Adrenal gland (tissue), 12 donors: Measurements from ENCODE around the gene METTL16. TPM values are rescaled to one million over a fixed set of nuclear protein-coding genes. Genes with fewer than 3 reads are reported as not detected.

ENCODE experiments used
- DNase-seq, 7 donors: peaks; one replicate each; pipeline ENCODE4 v3.0.0-alpha.2; 2019 to 2020
- H3K27ac ChIP-seq, 5 donors: fragments of 200-600 bp; sonication (generic) in 4 of 5; 1 replicate in 3 of 5; 2 replicates in 2 of 5; pipeline versions ENCODE4 v1.5.1 to v1.8.0; 2016 to 2020; ENCODE audit warnings: mild to moderate bottlenecking in 1 of 5
- H3K27me3 ChIP-seq: fragments of 200-600 bp; 2 replicates; pipeline ENCODE4 v1.8.0; 2021
- H3K36me3 ChIP-seq, 2 donors: fragments of 200-600 bp; replicated peaks in 1 of 2; 1 replicate in 1 of 2; 2 replicates in 1 of 2; pipeline versions ENCODE4 v1.5.1 to v1.8.0; 2018 to 2022
- H3K4me1 ChIP-seq, 2 donors: fragments of 200-600 bp; replicated peaks in 1 of 2; 1 replicate in 1 of 2; 2 replicates in 1 of 2; pipeline versions ENCODE4 v1.5.1 to v1.8.0; 2018 to 2021
- H3K4me3 ChIP-seq, 4 donors: fragments of 200-600 bp; sonication (generic) in 3 of 4; one replicate each; pipeline ENCODE4 v1.5.1; 2016 to 2018
- H3K9me3 ChIP-seq, 3 donors: fragments of 200-600 bp; sonication (generic) in 1 of 3; replicated peaks in 1 of 3; 1 replicate in 2 of 3; 2 replicates in 1 of 3; pipeline versions ENCODE4 v1.5.1 to v1.8.0; 2016 to 2021
- CTCF ChIP-seq, 6 experiments: fragments of 450-650 bp in 4 of 6; fragments of 200-600 bp in 2 of 6; sonication (generic) in 1 of 6; IDR thresholded peaks; 1 replicate in 5 of 6; 2 replicates in 1 of 6; pipeline versions ENCODE4 v1.5.1 to v1.8.0; 2016 to 2021; ENCODE audit warnings: antibody characterized with exemption in 6 of 6, mild to moderate bottlenecking in 2 of 6, moderate library complexity in 1 of 6
- POLR2A ChIP-seq, 2 donors: fragments of 450-650 bp; IDR thresholded peaks; one replicate each; pipeline ENCODE4 v1.6.1; 2017; ENCODE audit warnings: antibody characterized with exemption in 2 of 2, mild to moderate bottlenecking in 2 of 2, moderate library complexity in 1 of 2
- whole genome bisulfite sequencing, 4 donors: extraction: QIAGEN DNeasy Blood & Tissue Kit in 2 of 4; methylation state at CpG; one replicate each; pipeline versions ENCODE4 v1.1.5 to v1.1.7; 2013 to 2017; 5-methylcytosine and 5-hydroxymethylcytosine counted together
- intact Hi-C, 2 donors: fragments of 100-400 bp; cut with DNase I; formaldehyde crosslinking; loops; one replicate each; pipeline versions ENCODE4 v1.14.1 to v1.15.0; 2022 to 2023
- polyA plus RNA-seq, 3 donors: library from polyadenylated mRNA; stranded (reverse); fragments of 200-250 nt in 2 of 3; fragments of 350-450 nt in 1 of 3; fragmentation: Illumina TruSeq in 1 of 3; extraction: RNeasy Lipid Tissue Mini Kit (QIAGEN cat#74804) in 1 of 3; gene quantifications; one replicate each; pipeline ENCODE4 v1.2.3, GENCODE V29; 2013 to 2014
- total RNA-seq, 9 donors: library from RNA; depleted of rRNA in 4 of 9; stranded (reverse); fragments of >200 nt in 4 of 9; fragments of 120-200 nt in 1 of 9; fragmentation: NEBNext Ultra II Directional in 1 of 9; extraction: Animal tissue kit (Norgen Biotek cat#: 25700) in 1 of 9; gene quantifications; one replicate each; pipeline versions ENCODE4 v1.1.0 to v1.2.4, GENCODE V29; 2013 to 2023
- donor health status: healthy with polysubstance abuse.
- donor health status: Bipolar disorder and iron deficiency.
- donor health status: DM: yes; HTN: yes; CAD: no.
- donor health status: DM: no; HTN: no; CAD: no.
- donor health status: DM: no; HTN: no; CAD: no.
- donor health status: DM: yes; HTN: yes; CAD: no.

METTL16 gene
- total and polyA plus RNA-seq, 12 donors = 15.3 to 94.7 (median 33.2) TPM

- intact Hi-C loops = no loop called here
- H3K9me3 ChIP-seq = no peaks in the 10 kb centered on the region
- H3K36me3 ChIP-seq = no peaks in the 10 kb centered on the region
- no peak overlapping the region for H3K4me3 ChIP-seq
- no peak for DNase-seq
- no peak for TF ChIP-seq CTCF (IDR thresholded peaks at IDR 0.05)
- TF ChIP-seq POLR2A (IDR thresholded peaks at IDR 0.05) = no peak
- H3K27me3 ChIP-seq = no peaks in the 10 kb centered on the region
- WGBS, 4 donors = 87 to 91% (median 89%) methylated on average over 1 of the region's 1 CpG
- H3K4me1 ChIP-seq = peaks cover 6 to 10% of the 10 kb centered on the region in 2 donors
- no peak overlapping the region for H3K27ac ChIP-seq
Measured at GRCh38 chr17:2427910-2428309, 83.8 kb downstream of the METTL16 start.

DNA sequence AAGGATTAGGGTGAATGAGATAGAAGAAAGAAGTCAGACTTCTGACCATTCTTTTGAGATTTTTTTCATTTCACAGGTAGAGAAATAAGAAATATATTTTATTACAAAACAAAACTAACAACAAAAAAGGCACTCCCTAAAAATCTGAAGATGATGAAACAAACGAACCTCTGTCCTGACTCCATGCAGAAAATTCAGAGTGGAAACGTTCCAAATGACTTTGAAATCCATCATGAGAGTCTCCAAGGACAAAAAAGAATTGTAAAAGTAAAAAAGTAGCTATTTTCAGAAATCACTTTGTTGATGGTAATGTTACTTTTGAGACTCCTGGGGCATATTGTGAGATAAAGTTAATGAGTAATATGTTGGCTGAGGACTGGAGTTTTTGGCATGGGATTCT is 84.5 kb downstream of the METTL16 start:
- intact Hi-C loops = no loop called here
- peaks cover 6 to 10% of the 10 kb centered on the region in 2 donors for H3K4me1 ChIP-seq
- DNase-seq = no peak

DNA sequence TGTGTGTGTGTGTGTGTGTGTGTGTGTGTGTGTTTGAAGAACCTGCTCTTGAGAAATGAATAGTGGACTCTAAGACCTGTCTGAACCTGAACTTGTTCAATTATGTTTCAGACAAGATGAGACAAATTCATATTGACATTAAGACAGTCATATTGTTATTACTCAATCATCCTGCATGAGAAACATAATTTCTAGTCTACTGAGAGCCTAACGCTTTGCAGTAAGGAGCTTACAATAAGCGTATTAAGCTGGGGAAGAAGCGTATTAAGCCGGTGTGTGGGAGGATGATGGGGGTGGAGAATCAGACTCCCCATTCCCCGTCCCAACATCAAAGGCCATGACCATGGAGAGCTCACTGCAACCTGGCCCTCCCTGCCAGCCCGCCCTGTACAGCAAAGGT is 88.4 kb downstream of the METTL16 start:
- DNase-seq = no peak
- no peak for TF ChIP-seq CTCF (IDR thresholded peaks at IDR 0.05)
- no peak for TF ChIP-seq POLR2A (IDR thresholded peaks at IDR 0.05)
- H3K4me3 ChIP-seq = no peak overlapping the region
- H3K27ac ChIP-seq = no peak overlapping the region
- H3K27me3 ChIP-seq = no peaks in the 10 kb centered on the region
- intact Hi-C loops = no loop called here
- H3K36me3 ChIP-seq = peaks cover 0 to 14% of the 10 kb centered on the region in 2 donors
- no peaks in the 10 kb centered on the region for H3K9me3 ChIP-seq
- H3K4me1 ChIP-seq = peaks cover 34 to 36% of the 10 kb centered on the region in 2 donors
- 81 to 87% (median 82%) methylated on average over 6 of the region's 6 CpGs for WGBS, 4 donors

More for the DNA sequence above, 84.5 kb downstream of the METTL16 start:
- WGBS, 4 donors = 24 to 33% (median 28%) methylated on average over 2 of the region's 2 CpGs
- Histone ChIP-seq H3K36me3 (no peaks in the 10 kb centered on the region), H3K9me3 (no peaks in the 10 kb centered on the region), H3K27ac (peak overlapping the region in 1 of 5 donors; percentile 27), H3K27me3 (no peaks in the 10 kb centered on the region), H3K4me3 (no peak overlapping the region)
- TF ChIP-seq POLR2A (IDR thresholded peaks at IDR 0.05) (no peak), CTCF (IDR thresholded peaks at IDR 0.05) (no peak)

DNA sequence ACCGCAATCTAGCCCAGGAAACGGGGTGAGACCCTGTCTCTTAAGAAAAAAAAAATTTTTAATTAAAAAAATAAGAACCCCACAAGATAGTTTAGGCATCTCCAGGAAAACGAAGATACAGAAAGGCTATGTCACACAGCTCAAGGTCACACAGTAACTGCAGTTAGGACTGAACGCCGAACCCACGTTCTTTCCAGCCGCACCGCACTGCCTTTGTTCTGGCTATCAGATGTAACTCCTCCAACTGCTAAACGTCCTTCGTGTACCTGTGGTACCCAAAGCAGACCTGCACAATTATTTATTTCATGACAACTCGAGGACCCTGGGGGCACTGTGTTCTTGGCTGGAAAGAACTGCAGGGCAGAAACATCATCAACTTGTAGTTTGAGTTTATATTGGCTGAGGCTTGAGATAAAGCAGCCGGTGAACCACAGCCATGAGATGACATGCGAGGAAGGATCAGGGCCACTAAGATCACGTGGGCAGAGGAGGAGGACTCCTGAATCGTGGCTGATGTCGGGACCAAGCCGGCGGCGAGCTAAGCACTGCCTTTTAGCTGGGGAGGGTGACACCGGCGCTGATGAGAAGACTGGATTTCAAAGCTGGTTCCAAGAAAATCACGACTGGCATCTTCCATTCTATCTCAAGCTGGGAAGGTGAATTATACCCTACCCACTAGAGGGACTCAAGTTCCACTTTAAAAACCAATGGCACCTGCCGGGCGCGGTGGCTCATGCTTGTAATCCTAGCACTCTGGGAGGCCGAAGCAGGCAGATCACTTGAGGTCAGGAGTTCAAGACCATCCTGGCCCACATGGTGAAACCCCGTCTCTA is 90.2 kb downstream of the METTL16 start:
- intact Hi-C loops = no loop called here
- H3K36me3 ChIP-seq = peaks cover 0 to 14% of the 10 kb centered on the region in 2 donors
- H3K27ac ChIP-seq = peak overlapping the region; percentile 56 to 77 (median 74)
- DNase-seq = peak; percentile 53 to 83 (median 73)
- H3K4me3 ChIP-seq = no peak overlapping the region
- TF ChIP-seq CTCF (IDR thresholded peaks at IDR 0.05) (peak in 5 of 6 experiments; percentile 34 to 63 (median 52)), POLR2A (IDR thresholded peaks at IDR 0.05) (peak in 1 of 2 donors; percentile 28)
- H3K9me3 ChIP-seq = no peaks in the 10 kb centered on the region
- H3K4me1 ChIP-seq = peaks cover 32 to 47% of the 10 kb centered on the region in 2 donors
- H3K27me3 ChIP-seq = no peaks in the 10 kb centered on the region
- 44 to 59% (median 51%) methylated on average over 27 of the region's 27 CpGs for WGBS, 4 donors
